HCT116 (cell line): ENCODE data around the gene METTL25B.

Source experiments
- ATF3 ChIP-seq: IDR thresholded peaks from 2 replicates; pipeline ENCODE4 v1.6.1; 2012
- CTCF ChIP-seq, 3 experiments: fragments of 200-600 bp in 1 of 3; sonication (generic) in 1 of 3; IDR thresholded peaks in 2 of 3; conservative IDR thresholded peaks in 1 of 3; 2 replicates each; pipeline ENCODE4 v1.5.1; 2012 to 2017; ENCODE audit warnings: low read depth in 2 of 3, low read length in 2 of 3, antibody characterized with exemption in 1 of 3, borderline replicate concordance in 1 of 3, control low read depth in 1 of 3, mild to moderate bottlenecking in 1 of 3, mixed read lengths in 1 of 3, mixed run types in 1 of 3, moderate library complexity in 1 of 3; ENCODE audit not compliant: insufficient read depth in 1 of 3
- EZH2 ChIP-seq: fragments of 200-600 bp; sonication (generic); IDR thresholded peaks from 2 replicates; pipeline ENCODE4 v1.6.1; 2017; ENCODE audit warnings: antibody characterized with exemption, mixed run types
- JUND ChIP-seq: IDR thresholded peaks from 2 replicates; pipeline ENCODE4 v1.6.1; 2012
- POLR2A ChIP-seq: IDR thresholded peaks from 2 replicates; pipeline ENCODE4 v1.7.0; 2011; ENCODE audit warnings: borderline replicate concordance; ENCODE audit not compliant: insufficient read depth, insufficient read length; ENCODE audit errors: extremely low read depth
- POLR2AphosphoS5 ChIP-seq: IDR thresholded peaks from 2 replicates; pipeline ENCODE4 v1.6.1; 2011; ENCODE audit warnings: mild to moderate bottlenecking, low read depth, low read length, moderate library complexity
- RAD21 ChIP-seq: IDR thresholded peaks from 2 replicates; pipeline ENCODE4 v1.6.1; 2012; ENCODE audit warnings: low read depth, mild to moderate bottlenecking
- SIN3A ChIP-seq: IDR thresholded peaks from 2 replicates; pipeline ENCODE4 v1.6.1; 2012; ENCODE audit warnings: low read depth

GRCh38 chr1:156704166-156704711, 24.0 kb upstream of the METTL25B start:
- TF ChIP-seq POLR2AphosphoS5 (no peak), EZH2 (no peak), CTCF (IDR thresholded peaks at IDR 0.05 in 2 of 3, conservative IDR thresholded peaks at IDR 0.05 in 1 of 3; ENCODE audit: borderline replicate concordance in 1 of 3, insufficient read depth in 1 of 3, low read depth in 2 of 3, low read length in 2 of 3) (no peak), POLR2A (no peak), SIN3A (no peak), ATF3 (no peak), RAD21 (no peak), JUND (no peak)
